ENCODE measurements around the gene PNPO.

PNPO gene

DNA sequence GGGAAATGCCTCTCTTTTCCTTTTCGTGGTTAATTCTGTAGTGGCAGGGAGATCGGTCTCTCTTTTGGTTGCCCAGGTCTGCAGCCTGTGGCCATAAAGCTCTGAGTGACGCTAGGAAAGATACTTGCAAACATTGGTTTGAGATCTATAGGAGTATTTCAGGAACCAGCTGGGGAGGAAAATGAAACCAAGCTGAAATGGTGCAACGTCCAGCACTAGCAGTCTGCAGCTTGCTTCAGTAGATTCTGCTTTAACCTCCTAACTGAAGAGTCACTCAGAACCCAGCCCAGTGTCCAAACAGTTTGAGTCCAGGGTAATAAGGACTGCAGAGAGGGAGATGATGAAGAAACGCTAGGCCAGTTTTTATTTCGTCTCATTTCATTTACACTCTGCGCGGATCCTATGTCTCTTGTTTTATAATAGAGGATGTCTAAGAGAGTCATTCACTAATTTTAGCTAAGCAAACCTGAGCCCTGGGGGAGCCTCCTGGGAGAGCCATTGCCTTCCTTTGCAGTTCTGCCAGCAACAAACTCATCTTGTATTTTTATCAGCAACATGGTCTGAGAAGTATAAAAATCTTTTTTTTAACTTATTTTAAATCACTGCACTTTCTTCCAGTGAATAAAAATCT, 33.3 kb upstream of the PNPO start:
- TF ChIP-seq, protein P1, sequence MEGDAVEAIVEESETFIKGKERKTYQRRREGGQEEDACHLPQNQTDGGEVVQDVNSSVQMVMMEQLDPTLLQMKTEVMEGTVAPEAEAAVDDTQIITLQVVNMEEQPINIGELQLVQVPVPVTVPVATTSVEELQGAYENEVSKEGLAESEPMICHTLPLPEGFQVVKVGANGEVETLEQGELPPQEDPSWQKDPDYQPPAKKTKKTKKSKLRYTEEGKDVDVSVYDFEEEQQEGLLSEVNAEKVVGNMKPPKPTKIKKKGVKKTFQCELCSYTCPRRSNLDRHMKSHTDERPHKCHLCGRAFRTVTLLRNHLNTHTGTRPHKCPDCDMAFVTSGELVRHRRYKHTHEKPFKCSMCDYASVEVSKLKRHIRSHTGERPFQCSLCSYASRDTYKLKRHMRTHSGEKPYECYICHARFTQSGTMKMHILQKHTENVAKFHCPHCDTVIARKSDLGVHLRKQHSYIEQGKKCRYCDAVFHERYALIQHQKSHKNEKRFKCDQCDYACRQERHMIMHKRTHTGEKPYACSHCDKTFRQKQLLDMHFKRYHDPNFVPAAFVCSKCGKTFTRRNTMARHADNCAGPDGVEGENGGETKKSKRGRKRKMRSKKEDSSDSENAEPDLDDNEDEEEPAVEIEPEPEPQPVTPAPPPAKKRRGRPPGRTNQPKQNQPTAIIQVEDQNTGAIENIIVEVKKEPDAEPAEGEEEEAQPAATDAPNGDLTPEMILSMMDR (conservative IDR thresholded peaks at IDR 0.05; ENCODE audit: low read depth, low read length) = no peak
- no peak overlapping the region for H3K4me3 ChIP-seq (ENCODE audit: low read depth, low read length)
- peak; percentile 32 for DNase-seq (ENCODE audit: low read depth)

DNA sequence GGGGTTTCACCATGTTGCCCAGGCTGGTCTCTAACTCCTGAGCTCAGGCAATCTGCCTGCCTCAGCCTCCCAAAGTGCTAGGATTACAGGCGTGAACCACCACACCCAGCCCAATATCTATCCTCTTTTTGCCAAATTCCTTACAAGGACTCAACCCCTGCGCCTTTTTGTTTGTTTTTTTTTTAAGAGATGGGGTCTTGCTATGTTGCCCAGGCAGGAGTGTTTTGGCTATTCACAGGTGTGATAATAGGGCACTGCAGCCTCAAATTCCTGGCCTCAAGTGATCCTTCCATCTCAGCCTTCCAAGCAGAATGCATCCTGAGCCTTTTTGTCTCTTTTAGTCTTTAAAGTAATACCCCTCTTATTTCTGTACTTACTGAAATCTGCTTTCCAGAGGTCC, 28.3 kb upstream of the PNPO start:
- TF ChIP-seq, protein P1 (conservative IDR thresholded peaks at IDR 0.05; ENCODE audit: low read depth, low read length) = no peak
- DNase-seq (ENCODE audit: low read depth) = no peak
- H3K4me3 ChIP-seq (ENCODE audit: low read depth, low read length) = no peak overlapping the region

DNA sequence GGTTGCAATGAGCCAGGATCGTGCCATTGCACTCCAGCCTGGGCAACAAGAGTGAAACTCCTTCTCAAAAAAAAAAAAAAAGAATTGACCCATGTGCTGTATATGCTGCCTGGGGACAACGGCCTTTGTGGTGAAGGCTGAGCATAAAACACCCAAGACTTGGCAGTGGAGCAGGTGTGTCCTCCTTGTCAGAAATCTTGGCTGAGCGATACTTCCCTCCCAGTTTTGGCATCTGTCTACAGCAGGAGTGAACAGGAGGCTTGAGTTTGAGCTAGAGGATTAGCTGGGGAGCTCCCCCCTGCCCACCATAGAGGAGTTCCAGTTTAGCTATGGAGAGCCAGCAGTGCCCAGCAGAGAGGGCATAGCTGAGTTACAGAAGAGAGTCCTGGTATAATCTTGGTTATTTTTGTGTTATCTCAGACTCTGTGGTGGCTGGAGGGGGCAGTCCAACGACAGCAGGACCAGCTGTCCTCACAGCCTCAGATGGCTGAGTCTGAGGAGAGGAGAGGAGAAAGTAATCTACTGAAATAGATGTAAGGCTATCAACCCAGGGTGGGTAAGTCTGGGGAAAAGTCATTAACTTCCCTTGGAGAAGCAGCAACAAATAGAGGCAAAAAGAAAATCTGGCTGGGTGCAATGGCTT, 26.9 kb upstream of the PNPO start:
- TF ChIP-seq, protein P1 (conservative IDR thresholded peaks at IDR 0.05; ENCODE audit: low read depth, low read length) = no peak
- DNase-seq (ENCODE audit: low read depth) = no peak
- H3K4me3 ChIP-seq (ENCODE audit: low read depth, low read length) = no peak overlapping the region

DNA sequence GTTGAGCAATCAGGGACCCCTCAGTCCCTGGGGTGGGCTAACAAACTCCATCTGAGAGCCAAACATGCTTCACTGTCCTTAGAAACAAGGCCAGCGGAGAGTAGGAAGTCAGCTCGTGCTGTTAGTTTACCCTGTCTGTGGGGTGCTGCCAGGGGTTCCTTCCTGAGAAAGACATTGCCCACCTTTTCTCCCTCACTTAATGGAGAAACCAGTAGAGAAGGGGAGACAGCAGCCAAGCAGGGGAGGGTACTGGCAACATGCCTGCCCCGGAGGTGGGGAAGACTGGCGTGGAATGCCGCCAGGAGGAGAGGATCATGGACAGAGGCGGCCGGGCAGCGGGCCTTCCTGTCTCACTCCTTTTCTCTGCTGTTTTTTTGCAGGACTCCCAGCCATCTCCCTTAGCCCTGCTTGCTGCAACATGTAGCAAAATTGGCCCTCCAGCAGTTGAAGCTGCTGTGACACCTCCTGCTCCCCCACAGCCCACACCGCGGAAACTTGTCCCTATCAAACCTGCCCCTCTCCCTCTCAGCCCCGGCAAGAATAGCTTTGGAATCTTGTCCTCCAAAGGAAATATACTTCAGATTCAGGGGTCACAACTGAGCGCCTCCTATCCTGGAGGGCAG, 25.5 kb upstream of the PNPO start:
- no peak for DNase-seq (ENCODE audit: low read depth)
- H3K4me3 ChIP-seq (ENCODE audit: low read depth, low read length) = no peak overlapping the region
- TF ChIP-seq, protein P1 (conservative IDR thresholded peaks at IDR 0.05; ENCODE audit: low read depth, low read length) = no peak

DNA sequence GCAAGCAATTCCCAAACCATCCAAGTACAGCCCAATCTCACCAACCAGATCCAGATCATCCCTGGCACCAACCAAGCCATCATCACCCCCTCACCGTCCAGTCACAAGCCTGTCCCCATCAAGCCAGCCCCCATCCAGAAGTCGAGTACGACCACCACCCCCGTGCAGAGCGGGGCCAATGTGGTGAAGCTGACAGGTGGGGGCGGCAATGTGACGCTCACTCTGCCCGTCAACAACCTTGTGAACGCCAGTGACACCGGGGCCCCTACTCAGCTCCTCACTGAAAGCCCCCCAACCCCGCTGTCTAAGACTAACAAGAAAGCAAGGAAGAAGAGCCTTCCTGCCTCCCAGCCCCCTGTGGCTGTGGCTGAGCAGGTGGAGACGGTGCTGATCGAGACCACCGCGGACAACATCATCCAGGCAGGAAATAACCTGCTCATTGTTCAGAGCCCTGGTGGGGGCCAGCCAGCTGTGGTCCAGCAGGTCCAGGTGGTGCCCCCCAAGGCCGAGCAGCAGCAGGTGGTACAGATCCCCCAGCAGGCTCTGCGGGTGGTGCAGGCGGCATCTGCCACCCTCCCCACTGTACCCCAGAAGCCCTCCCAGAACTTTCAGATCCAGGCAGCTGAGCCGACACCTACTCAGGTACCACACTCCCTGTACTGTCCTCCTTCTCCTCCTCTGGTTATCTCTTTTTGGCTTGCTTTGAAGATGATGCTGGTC, 24.7 kb upstream of the PNPO start:
- TF ChIP-seq, protein P1 (conservative IDR thresholded peaks at IDR 0.05; ENCODE audit: low read depth, low read length) = no peak
- no peak for DNase-seq (ENCODE audit: low read depth)
- no peak overlapping the region for H3K4me3 ChIP-seq (ENCODE audit: low read depth, low read length)

DNA sequence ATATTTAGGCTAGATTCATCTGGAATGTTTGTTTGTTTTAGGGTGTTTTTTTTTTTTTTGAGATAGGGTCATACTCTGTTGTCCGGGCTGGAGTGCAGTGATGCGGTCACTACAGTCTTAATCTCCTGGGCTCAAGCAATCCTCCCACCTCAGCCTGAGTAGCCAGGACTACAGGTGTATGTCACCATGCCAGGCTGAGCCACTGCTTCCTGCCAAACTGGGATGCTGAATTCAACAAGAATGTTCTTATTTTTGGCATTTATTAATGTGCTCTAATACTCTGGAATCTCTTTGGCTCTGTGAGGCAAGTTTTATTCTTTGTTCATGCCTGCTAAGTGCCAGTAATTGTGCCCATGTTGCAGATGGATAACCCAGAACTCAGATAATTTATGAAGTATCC, 23.8 kb upstream of the PNPO start:
- DNase-seq (ENCODE audit: low read depth) = no peak
- no peak overlapping the region for H3K4me3 ChIP-seq (ENCODE audit: low read depth, low read length)
- TF ChIP-seq, protein P1 (conservative IDR thresholded peaks at IDR 0.05; ENCODE audit: low read depth, low read length) = no peak

Measured in choroid plexus epithelial cell (primary cell).